Panc1 (cell line): ENCODE data around the gene AQP12B. TPM values are rescaled to one million over a fixed set of nuclear protein-coding genes. Genes with fewer than 3 reads are reported as not detected.

Experiments
- ATAC-seq: fragments of 200-7000 bp; cut with Tn5 transposase; 2 replicates; pipeline ENCODE4 v1.9.1; 2020; ENCODE audit warnings: mild to moderate bottlenecking, moderate library complexity
- BruUV-seq: library from RNA; stranded (reverse); fragments of 400-500 nt; replicated peaks from 2 replicates; lab custom pipeline; 2021; lab: Mats Ljungman, UMichigan
- CTCF ChIA-PET: fragments of 300-600 bp; sonication (Branson Sonifier 250); formaldehyde crosslinking; loops from one replicate; lab custom pipeline; 2022; ENCODE audit warnings: antibody characterized with exemption; lab: Charles Lee
- POLR2A ChIA-PET: fragments of 300-600 bp; sonication (Branson Sonifier 250); formaldehyde crosslinking; loops from one replicate; lab custom pipeline; 2022; ENCODE audit warnings: antibody characterized with exemption; lab: Charles Lee
- DNase-seq: peaks from one replicate; pipeline ENCODE4 v3.0.0-alpha.2; 2010; ENCODE audit warnings: low read depth, low spot score
- H3K27ac ChIP-seq: 2 replicates; pipeline ENCODE4 v1.5.1; 2011; ENCODE audit warnings: mild to moderate bottlenecking, low read length, inconsistent platforms
- H3K27me3 ChIP-seq: fragments of 200-500 bp; sonication (Bioruptor generic); 2 replicates; pipeline ENCODE4 v1.6.0; 2014; ENCODE audit warnings: low read length, inconsistent platforms; ENCODE audit not compliant: control insufficient read depth, insufficient read depth
- H3K36me3 ChIP-seq: fragments of 200-500 bp; sonication (Bioruptor generic); 2 replicates; pipeline ENCODE4 v1.5.1; 2014; ENCODE audit warnings: inconsistent platforms, mild to moderate bottlenecking, low read length, moderate library complexity; ENCODE audit not compliant: control insufficient read depth, insufficient read depth
- H3K4me1 ChIP-seq: 2 replicates; pipeline ENCODE4 v1.5.1; 2011; ENCODE audit warnings: inconsistent platforms, mild to moderate bottlenecking, low read length, moderate library complexity; ENCODE audit not compliant: control insufficient read depth, insufficient read depth
- H3K4me3 ChIP-seq, 2 experiments: 2 replicates each; pipeline ENCODE4 v1.5.1; 2011 to 2012; ENCODE audit warnings: low read depth in 2 of 2, low read length in 2 of 2, mild to moderate bottlenecking in 2 of 2, inconsistent platforms in 1 of 2, moderate library complexity in 1 of 2
- H3K9me3 ChIP-seq: fragments of 200-500 bp; sonication (Bioruptor generic); 2 replicates; pipeline ENCODE4 v1.5.1; 2014; ENCODE audit warnings: low read depth, mild to moderate bottlenecking, inconsistent platforms, low read length, moderate library complexity; ENCODE audit not compliant: control insufficient read depth, insufficient read depth
- POLR2AphosphoS5 ChIP-seq: IDR thresholded peaks from 2 replicates; pipeline ENCODE4 v1.6.1; 2012; ENCODE audit warnings: mild to moderate bottlenecking, low read depth, low read length, moderate library complexity
- SIN3A ChIP-seq: IDR thresholded peaks from 2 replicates; pipeline ENCODE4 v1.6.1; 2012; ENCODE audit warnings: low read depth, mild to moderate bottlenecking, low read length, moderate library complexity, borderline replicate concordance; ENCODE audit not compliant: insufficient read depth
- TCF7L2 ChIP-seq: IDR thresholded peaks from 2 replicates; pipeline ENCODE4 v1.6.1; 2011; ENCODE audit warnings: mild to moderate bottlenecking, low read depth, low read length, inconsistent platforms
- in situ Hi-C: cut with HindIII; loops from 2 replicates; pipeline ENCODE4 v1.10.0; 2016; ENCODE audit warnings: low sequenced_read_pairs, low pct_unique_long_range_greater_than_20kb
- intact Hi-C: fragments of 100-400 bp; cut with micrococcal nuclease; formaldehyde crosslinking; loops from one replicate; pipeline ENCODE4 v1.10.0; 2022; ENCODE audit not compliant: unreplicated experiment
- total RNA-seq: library from RNA; stranded (reverse); gene quantifications from one replicate; pipeline ENCODE4 v1.2.1, GENCODE V29; 2021; ENCODE audit not compliant: unreplicated experiment
- TF ChIP-seq, protein P1 (sequence below): fragments of 450-650 bp; IDR thresholded peaks from 2 replicates; pipeline ENCODE4 v1.5.1; 2017; ENCODE audit warnings: mild to moderate bottlenecking
- TF ChIP-seq, protein P2 (sequence below), 2 experiments: IDR thresholded peaks; 2 replicates each; pipeline ENCODE4 v1.6.1; 2011 to 2012; ENCODE audit warnings: low read depth in 2 of 2, control low read depth in 1 of 2, low read length in 1 of 2, mild to moderate bottlenecking in 1 of 2, moderate library complexity in 1 of 2; ENCODE audit not compliant: insufficient read depth in 1 of 2

AQP12B gene
- total RNA-seq, 1 experiment from 2014 or later, result not detected

DNA sequence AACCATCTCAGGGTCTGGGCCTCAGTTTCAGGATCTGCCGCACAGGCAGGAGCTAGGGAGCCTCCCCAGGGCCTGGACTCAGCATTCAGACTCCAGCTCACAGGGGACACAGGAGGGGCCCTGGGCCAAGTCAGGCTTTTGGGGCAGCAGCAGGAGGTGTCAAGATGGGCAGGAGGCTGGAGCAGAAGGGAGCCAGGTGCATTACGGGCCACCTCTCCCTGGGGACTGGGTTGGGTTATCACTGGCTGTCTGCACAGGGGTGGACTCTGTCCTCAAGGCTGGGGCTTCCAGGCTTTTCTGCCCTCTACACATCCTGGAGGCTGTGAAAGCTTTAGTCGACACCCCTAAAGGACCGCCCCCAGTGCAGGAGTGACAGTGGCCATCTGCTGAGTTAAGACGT lies 29.0 kb upstream of the AQP12B start:
- intact Hi-C loops, result no loop called here
- Histone ChIP-seq H3K4me3 (no peak overlapping the region), H3K36me3 (no peaks in the 10 kb centered on the region), H3K27me3 (no peaks in the 10 kb centered on the region), H3K27ac (no peak overlapping the region), H3K4me1 (no peaks in the 10 kb centered on the region; the same call in 1 of the 2 replicates), H3K9me3 (no peaks in the 10 kb centered on the region)
- DNase-seq (no peak), ATAC-seq (no peak)
- in situ Hi-C loops, result no loop called here
- TF ChIP-seq SIN3A (no peak), TCF7L2 (no peak), POLR2AphosphoS5 (no peak)
- TF ChIP-seq, protein P1, sequence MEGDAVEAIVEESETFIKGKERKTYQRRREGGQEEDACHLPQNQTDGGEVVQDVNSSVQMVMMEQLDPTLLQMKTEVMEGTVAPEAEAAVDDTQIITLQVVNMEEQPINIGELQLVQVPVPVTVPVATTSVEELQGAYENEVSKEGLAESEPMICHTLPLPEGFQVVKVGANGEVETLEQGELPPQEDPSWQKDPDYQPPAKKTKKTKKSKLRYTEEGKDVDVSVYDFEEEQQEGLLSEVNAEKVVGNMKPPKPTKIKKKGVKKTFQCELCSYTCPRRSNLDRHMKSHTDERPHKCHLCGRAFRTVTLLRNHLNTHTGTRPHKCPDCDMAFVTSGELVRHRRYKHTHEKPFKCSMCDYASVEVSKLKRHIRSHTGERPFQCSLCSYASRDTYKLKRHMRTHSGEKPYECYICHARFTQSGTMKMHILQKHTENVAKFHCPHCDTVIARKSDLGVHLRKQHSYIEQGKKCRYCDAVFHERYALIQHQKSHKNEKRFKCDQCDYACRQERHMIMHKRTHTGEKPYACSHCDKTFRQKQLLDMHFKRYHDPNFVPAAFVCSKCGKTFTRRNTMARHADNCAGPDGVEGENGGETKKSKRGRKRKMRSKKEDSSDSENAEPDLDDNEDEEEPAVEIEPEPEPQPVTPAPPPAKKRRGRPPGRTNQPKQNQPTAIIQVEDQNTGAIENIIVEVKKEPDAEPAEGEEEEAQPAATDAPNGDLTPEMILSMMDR, result no peak
- TF ChIP-seq, protein P2, sequence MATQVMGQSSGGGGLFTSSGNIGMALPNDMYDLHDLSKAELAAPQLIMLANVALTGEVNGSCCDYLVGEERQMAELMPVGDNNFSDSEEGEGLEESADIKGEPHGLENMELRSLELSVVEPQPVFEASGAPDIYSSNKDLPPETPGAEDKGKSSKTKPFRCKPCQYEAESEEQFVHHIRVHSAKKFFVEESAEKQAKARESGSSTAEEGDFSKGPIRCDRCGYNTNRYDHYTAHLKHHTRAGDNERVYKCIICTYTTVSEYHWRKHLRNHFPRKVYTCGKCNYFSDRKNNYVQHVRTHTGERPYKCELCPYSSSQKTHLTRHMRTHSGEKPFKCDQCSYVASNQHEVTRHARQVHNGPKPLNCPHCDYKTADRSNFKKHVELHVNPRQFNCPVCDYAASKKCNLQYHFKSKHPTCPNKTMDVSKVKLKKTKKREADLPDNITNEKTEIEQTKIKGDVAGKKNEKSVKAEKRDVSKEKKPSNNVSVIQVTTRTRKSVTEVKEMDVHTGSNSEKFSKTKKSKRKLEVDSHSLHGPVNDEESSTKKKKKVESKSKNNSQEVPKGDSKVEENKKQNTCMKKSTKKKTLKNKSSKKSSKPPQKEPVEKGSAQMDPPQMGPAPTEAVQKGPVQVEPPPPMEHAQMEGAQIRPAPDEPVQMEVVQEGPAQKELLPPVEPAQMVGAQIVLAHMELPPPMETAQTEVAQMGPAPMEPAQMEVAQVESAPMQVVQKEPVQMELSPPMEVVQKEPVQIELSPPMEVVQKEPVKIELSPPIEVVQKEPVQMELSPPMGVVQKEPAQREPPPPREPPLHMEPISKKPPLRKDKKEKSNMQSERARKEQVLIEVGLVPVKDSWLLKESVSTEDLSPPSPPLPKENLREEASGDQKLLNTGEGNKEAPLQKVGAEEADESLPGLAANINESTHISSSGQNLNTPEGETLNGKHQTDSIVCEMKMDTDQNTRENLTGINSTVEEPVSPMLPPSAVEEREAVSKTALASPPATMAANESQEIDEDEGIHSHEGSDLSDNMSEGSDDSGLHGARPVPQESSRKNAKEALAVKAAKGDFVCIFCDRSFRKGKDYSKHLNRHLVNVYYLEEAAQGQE (IDR thresholded peaks at IDR 0.05; ENCODE audit: insufficient read depth in 1 of 2, low read depth in 2 of 2, low read length in 1 of 2), result no peak
- CTCF ChIA-PET, result no interaction called here
- no TSS peak for BruUV-seq
- POLR2A ChIA-PET, result no interaction called here

DNA sequence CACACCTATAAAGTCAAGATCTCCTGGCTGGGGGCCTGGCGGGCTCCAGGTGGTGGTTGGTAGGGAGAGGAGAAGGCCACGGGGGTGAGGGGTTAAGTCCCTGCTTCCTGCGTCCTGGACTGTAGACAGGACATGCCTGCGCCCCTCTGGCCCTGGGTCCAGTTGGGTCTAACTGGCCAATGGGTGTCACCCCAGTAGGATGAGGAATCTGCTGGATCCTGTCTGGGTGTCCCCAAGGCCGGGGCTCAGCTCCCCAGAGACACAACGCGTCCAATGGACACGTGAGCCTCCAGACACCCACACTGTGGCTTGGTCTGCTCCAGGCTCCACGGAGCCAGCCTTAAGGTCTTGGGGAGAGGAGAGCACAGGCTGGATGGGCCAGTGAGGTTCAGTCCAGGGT lies 28.6 kb upstream of the AQP12B start:
- in situ Hi-C loops (no loop called here), intact Hi-C loops (no loop called here)
- no peaks in the 10 kb centered on the region for H3K36me3 ChIP-seq
- no TSS peak for BruUV-seq
- CTCF ChIA-PET, result no interaction called here
- H3K4me1 ChIP-seq, result no peaks in the 10 kb centered on the region; the same call in 1 of the 2 replicates
- no peaks in the 10 kb centered on the region for H3K27me3 ChIP-seq
- no peak overlapping the region for H3K4me3 ChIP-seq
- no peak for ATAC-seq
- TF ChIP-seq POLR2AphosphoS5, result no peak
- TF ChIP-seq TCF7L2, result no peak
- TF ChIP-seq, protein P1, result no peak
- TF ChIP-seq, protein P2 (IDR thresholded peaks at IDR 0.05; ENCODE audit: insufficient read depth in 1 of 2, low read depth in 2 of 2, low read length in 1 of 2), result no peak
- TF ChIP-seq SIN3A, result no peak
- POLR2A ChIA-PET, result no interaction called here
- DNase-seq, result no peak
- no peak overlapping the region for H3K27ac ChIP-seq
- H3K9me3 ChIP-seq, result no peaks in the 10 kb centered on the region
